Stimulated activated CD8-positive, alpha-beta memory T cell treated with anti-CD3 and anti-CD28 coated beads, Interleukin-12 subunit alpha, Interleukin-12 subunit beta, amount 100 ng/mL, for 4 hours (primary cell): ENCODE data around the gene LRRC49.
"Not testable (repeated sequence)": the region's sequence is repeated elsewhere in the genome, so short reads cannot be mapped to it uniquely, and the experiment has no call there.

Experiments
- DNase-seq: peaks from one replicate; pipeline ENCODE4 v3.0.0-alpha.2; 2020; ENCODE audit warnings: low read depth

Gene LRRC49

GRCh38 chr15:70995383-70995970 is 102.9 kb downstream of the LRRC49 start:
- DNase-seq: no peak

- no peak for DNase-seq
These were observed 105.7 kb downstream of the LRRC49 start for GRCh38 chr15:70998319-70998718.

GRCh38 chr15:71002316-71002715 is 109.7 kb downstream of the LRRC49 start:
- DNase-seq: no peak

GRCh38 chr15:71003319-71003718 is 110.7 kb downstream of the LRRC49 start:
- no peak for DNase-seq

GRCh38 chr15:71004506-71004905 is 111.9 kb downstream of the LRRC49 start:
- DNase-seq: not testable (repeated sequence)

- DNase-seq: no peak
These were observed 113.3 kb downstream of the LRRC49 start for GRCh38 chr15:71005895-71006294.

GRCh38 chr15:71008250-71008870 is 115.7 kb downstream of the LRRC49 start:
- no peak for DNase-seq

- DNase-seq: no peak
These were observed 117.8 kb downstream of the LRRC49 start for GRCh38 chr15:71010472-71010871.

GRCh38 chr15:71010997-71011396 is 118.4 kb downstream of the LRRC49 start:
- DNase-seq: no peak

- DNase-seq: no peak
These were observed 119.0 kb downstream of the LRRC49 start for GRCh38 chr15:71011503-71012155.

- DNase-seq: no peak
These were observed 120.8 kb downstream of the LRRC49 start for GRCh38 chr15:71013446-71013845.

- no peak for DNase-seq
These were observed 122.7 kb downstream of the LRRC49 start for GRCh38 chr15:71015342-71015741.

GRCh38 chr15:71031232-71031631 is 138.6 kb downstream of the LRRC49 start:
- not testable (repeated sequence) for DNase-seq

- DNase-seq: not testable (repeated sequence)
These were observed 142.9 kb downstream of the LRRC49 start for GRCh38 chr15:71035478-71035877.

- no peak for DNase-seq
These were observed 149.8 kb downstream of the LRRC49 start for GRCh38 chr15:71042356-71042922.

- DNase-seq: no peak
These were observed 150.7 kb downstream of the LRRC49 start for GRCh38 chr15:71043373-71043772.

GRCh38 chr15:71044006-71044405 is 151.4 kb downstream of the LRRC49 start:
- DNase-seq: no peak

- not testable (repeated sequence) for DNase-seq
These were observed 153.5 kb downstream of the LRRC49 start for GRCh38 chr15:71046146-71046545.

GRCh38 chr15:71048913-71049675 is 156.5 kb downstream of the LRRC49 start:
- DNase-seq: no peak

GRCh38 chr15:71049706-71050422 is 157.2 kb downstream of the LRRC49 start:
- DNase-seq: no peak

- no peak for DNase-seq
These were observed 157.8 kb downstream of the LRRC49 start for GRCh38 chr15:71050461-71050860.

GRCh38 chr15:71051539-71051938 is 158.9 kb downstream of the LRRC49 start:
- DNase-seq: no peak
